Measurements from ENCODE around the gene RIMS1.

DNA sequence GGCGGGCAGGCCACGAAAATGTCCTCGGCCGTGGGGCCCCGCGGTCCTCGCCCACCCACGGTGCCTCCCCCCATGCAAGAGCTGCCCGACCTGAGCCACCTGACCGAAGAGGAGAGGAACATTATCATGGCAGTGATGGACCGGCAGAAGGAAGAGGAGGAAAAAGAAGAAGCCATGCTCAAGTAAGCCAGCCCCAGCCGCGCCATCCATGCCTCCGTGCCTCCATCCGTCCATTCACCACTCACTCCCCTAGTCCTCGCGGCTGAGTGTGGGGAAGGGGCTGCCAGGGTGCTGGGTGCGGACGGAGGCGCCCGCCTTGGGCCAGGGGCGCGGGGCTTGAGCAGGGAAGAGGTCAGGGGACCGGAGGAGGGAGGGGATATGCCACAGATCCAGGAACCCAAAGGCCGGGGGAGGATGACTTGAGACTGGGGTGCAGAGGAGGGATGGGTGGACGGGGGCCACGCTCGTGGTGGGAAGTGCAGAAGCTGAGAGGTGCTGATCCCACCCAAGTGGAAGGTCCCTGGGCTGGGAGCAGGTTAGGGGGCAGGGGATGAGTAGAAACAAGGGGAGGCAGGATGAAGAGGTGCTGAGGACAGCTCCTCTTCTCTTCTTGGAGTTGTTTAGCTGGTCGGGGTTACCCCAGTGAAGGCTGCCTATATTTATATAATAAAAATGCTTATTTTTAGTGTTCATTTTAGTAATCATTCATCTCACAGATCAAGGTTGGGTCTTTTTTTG, 825 bp downstream of the RIMS1 start:
- TF ChIP-seq, protein P1, sequence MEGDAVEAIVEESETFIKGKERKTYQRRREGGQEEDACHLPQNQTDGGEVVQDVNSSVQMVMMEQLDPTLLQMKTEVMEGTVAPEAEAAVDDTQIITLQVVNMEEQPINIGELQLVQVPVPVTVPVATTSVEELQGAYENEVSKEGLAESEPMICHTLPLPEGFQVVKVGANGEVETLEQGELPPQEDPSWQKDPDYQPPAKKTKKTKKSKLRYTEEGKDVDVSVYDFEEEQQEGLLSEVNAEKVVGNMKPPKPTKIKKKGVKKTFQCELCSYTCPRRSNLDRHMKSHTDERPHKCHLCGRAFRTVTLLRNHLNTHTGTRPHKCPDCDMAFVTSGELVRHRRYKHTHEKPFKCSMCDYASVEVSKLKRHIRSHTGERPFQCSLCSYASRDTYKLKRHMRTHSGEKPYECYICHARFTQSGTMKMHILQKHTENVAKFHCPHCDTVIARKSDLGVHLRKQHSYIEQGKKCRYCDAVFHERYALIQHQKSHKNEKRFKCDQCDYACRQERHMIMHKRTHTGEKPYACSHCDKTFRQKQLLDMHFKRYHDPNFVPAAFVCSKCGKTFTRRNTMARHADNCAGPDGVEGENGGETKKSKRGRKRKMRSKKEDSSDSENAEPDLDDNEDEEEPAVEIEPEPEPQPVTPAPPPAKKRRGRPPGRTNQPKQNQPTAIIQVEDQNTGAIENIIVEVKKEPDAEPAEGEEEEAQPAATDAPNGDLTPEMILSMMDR (IDR thresholded peaks at IDR 0.05; ENCODE audit: low read length), result 0 out of 2 replicates have a peak, but pooled peaks have one; percentile 2
- TF ChIP-seq EZH2phosphoT487 (IDR thresholded peaks at IDR 0.05; ENCODE audit: low read length), result no peak
